Breast epithelium (tissue), 4 donors: ENCODE results near the gene C1QTNF6. TPM values are rescaled to one million over a fixed set of nuclear protein-coding genes. Genes with fewer than 3 reads are reported as not detected.

Experiments
- DNase-seq, 2 donors: peaks; one replicate each; pipeline ENCODE4 v3.0.0-alpha.2; 2019; ENCODE audit warnings: low spot score in 2 of 2
- H3K27ac ChIP-seq, 2 donors: fragments of 200-600 bp; sonication (generic) in 1 of 2; one replicate each; pipeline ENCODE4 v1.5.1; 2016 to 2019; ENCODE audit warnings: mild to moderate bottlenecking in 1 of 2
- H3K27me3 ChIP-seq, 2 donors: fragments of 200-600 bp; sonication (generic) in 1 of 2; one replicate each; pipeline versions ENCODE4 v1.5.1 to v1.6.0; 2017 to 2019; ENCODE audit warnings: control low read depth in 1 of 2, mild to moderate bottlenecking in 1 of 2
- H3K36me3 ChIP-seq: fragments of 200-600 bp; one replicate; pipeline ENCODE4 v1.5.1; 2019
- H3K4me1 ChIP-seq, 2 donors: fragments of 200-600 bp; sonication (generic); one replicate each; pipeline ENCODE4 v1.5.1; 2016 to 2019; ENCODE audit warnings: control low read depth in 1 of 2
- H3K4me3 ChIP-seq, 3 donors: fragments of 200-600 bp; sonication (generic); 1 replicate in 2 of 3; 2 replicates in 1 of 3; pipeline ENCODE4 v1.5.1; 2016 to 2019; ENCODE audit warnings: mild to moderate bottlenecking in 3 of 3, moderate library complexity in 2 of 3
- H3K9me3 ChIP-seq, 2 donors: fragments of 200-600 bp; sonication (generic) in 1 of 2; one replicate each; pipeline ENCODE4 v1.5.1; 2016 to 2019; ENCODE audit warnings: control low read depth in 1 of 2
- CTCF ChIP-seq, 3 donors: fragments of 450-650 bp; IDR thresholded peaks; one replicate each; pipeline ENCODE4 v1.5.1; 2016 to 2017; ENCODE audit warnings: antibody characterized with exemption in 3 of 3, mild to moderate bottlenecking in 3 of 3, moderate library complexity in 3 of 3
- POLR2A ChIP-seq: fragments of 450-650 bp; IDR thresholded peaks from one replicate; pipeline ENCODE4 v1.6.1; 2016; ENCODE audit warnings: antibody characterized with exemption, mild to moderate bottlenecking, moderate library complexity
- POLR2AphosphoS5 ChIP-seq, 3 donors: sonication (generic); formaldehyde crosslinking; IDR thresholded peaks; one replicate each; pipeline ENCODE4 v1.6.1; 2017; ENCODE audit warnings: antibody characterized with exemption in 3 of 3
- intact Hi-C: fragments of 100-400 bp; cut with DNase I; formaldehyde crosslinking; loops from one replicate; pipeline ENCODE4 v1.15.1; 2023; ENCODE audit warnings: low total_unique reads
- total RNA-seq, 3 donors: library from RNA; depleted of rRNA; stranded (reverse); fragments of >200 nt; gene quantifications; one replicate each; pipeline ENCODE4 v1.1.0, GENCODE V29; 2016

Gene C1QTNF6
- total RNA-seq, 3 donors from 2014 or later = 2.2 to 3.6 (median 3.5) TPM

GRCh38 chr22:37133304-37134018 lies 54.6 kb downstream of the C1QTNF6 start:
- Histone ChIP-seq H3K36me3 (no peaks in the 10 kb centered on the region), H3K27me3 (no peaks in the 10 kb centered on the region), H3K27ac (no peak overlapping the region), H3K4me1 (no peaks in the 10 kb centered on the region), H3K4me3 (no peak overlapping the region), H3K9me3 (no peaks in the 10 kb centered on the region)
- TF ChIP-seq POLR2A (no peak), CTCF (IDR thresholded peaks at IDR 0.05) (no peak), POLR2AphosphoS5 (IDR thresholded peaks at IDR 0.05) (no peak)
- intact Hi-C loops = loop anchor here (10.0 kb wide), 1 partner anchor 1951 kb away; no protein-coding TSS in a partner anchor
- no peak for DNase-seq

- intact Hi-C loops = loop anchor here (10.0 kb wide), 1 partner anchor 1952 kb away; no protein-coding TSS in a partner anchor
- DNase-seq = no peak
- H3K27me3 ChIP-seq = no peaks in the 10 kb centered on the region
- H3K9me3 ChIP-seq = no peaks in the 10 kb centered on the region
- no peak overlapping the region for H3K27ac ChIP-seq
- no peak overlapping the region for H3K4me3 ChIP-seq
- H3K36me3 ChIP-seq = no peaks in the 10 kb centered on the region
- TF ChIP-seq POLR2A = no peak
- no peak for TF ChIP-seq POLR2AphosphoS5 (IDR thresholded peaks at IDR 0.05)
- no peak for TF ChIP-seq CTCF (IDR thresholded peaks at IDR 0.05)
- no peaks in the 10 kb centered on the region for H3K4me1 ChIP-seq
Observed at GRCh38 chr22:37132773-37133172, 55.3 kb downstream of the C1QTNF6 start.

Other genes with a start within 250 kb of the C1QTNF6 start
- gene TST, start 168.8 kb downstream of the C1QTNF6 start, total RNA-seq = 10 to 100 TPM; 51.1 to 68.0 (median 60.2) TPM
- 100 to 1,000 TPM in 2 of 3 donors, 10 to 100 TPM in 1; 72.0 to 175 (median 113) TPM for gene MPST, start 168.5 kb downstream of the C1QTNF6 start, total RNA-seq
- gene KCTD17, start 136.5 kb downstream of the C1QTNF6 start, total RNA-seq = 10 to 100 TPM in 2 of 3 donors, 1 to 10 TPM in 1; 8.2 to 17.4 (median 11.1) TPM
- under 1 TPM in 1 of 3 donors, not detected in 2; 0.88 TPM for gene TMPRSS6, start 78.5 kb downstream of the C1QTNF6 start, total RNA-seq
- gene IL2RB, start 38.3 kb downstream of the C1QTNF6 start, total RNA-seq = 1 to 10 TPM in 1 of 3 donors, under 1 TPM in 2; 0.15 to 1.3 (median 0.98) TPM
- gene SSTR3, start 24.2 kb upstream of the C1QTNF6 start, total RNA-seq = not detected
- 10 to 100 TPM; 10.5 to 12.0 (median 11.5) TPM for gene RAC2, start 56.0 kb upstream of the C1QTNF6 start, total RNA-seq
- 10 to 100 TPM in 2 of 3 donors, 1 to 10 TPM in 1; 6.9 to 25.1 (median 10.5) TPM for gene CYTH4, start 94.3 kb upstream of the C1QTNF6 start, total RNA-seq
- gene ELFN2, start 239.2 kb upstream of the C1QTNF6 start, total RNA-seq = not detected